Aorta (tissue), 5 donors: Measurements from ENCODE around the gene CLDN15. TPM values are rescaled to one million over a fixed set of nuclear protein-coding genes. Genes with fewer than 3 reads are reported as not detected.

Source experiments
- ATAC-seq: fragments of 200-7000 bp; cut with Tn5 transposase; one replicate; pipeline ENCODE4 v1.9.1; 2022; ENCODE audit warnings: moderate library complexity; ENCODE audit not compliant: low FRiP score
- DNase-seq, 2 donors: peaks; one replicate each; pipeline ENCODE4 v3.0.0-alpha.2; 2020
- H3K27ac ChIP-seq, 2 donors: one replicate each; pipeline ENCODE4 v1.5.1; 2013; ENCODE audit warnings: low read length in 2 of 2, mild to moderate bottlenecking in 2 of 2, moderate library complexity in 2 of 2, control low read depth in 1 of 2, inconsistent platforms in 1 of 2, low read depth in 1 of 2
- H3K27me3 ChIP-seq, 2 donors: one replicate each; pipeline ENCODE4 v1.6.1; 2013; ENCODE audit warnings: control low read depth in 1 of 2, low read length in 1 of 2, mild to moderate bottlenecking in 1 of 2, moderate library complexity in 1 of 2; ENCODE audit not compliant: insufficient read depth in 2 of 2, control insufficient read depth in 1 of 2
- H3K36me3 ChIP-seq, 2 donors: one replicate each; pipeline ENCODE4 v1.6.1; 2013; ENCODE audit warnings: control low read depth in 1 of 2, low read length in 1 of 2, mild to moderate bottlenecking in 1 of 2; ENCODE audit not compliant: insufficient read depth in 2 of 2, control insufficient read depth in 1 of 2
- H3K4me1 ChIP-seq, 2 donors: one replicate each; pipeline ENCODE4 v1.6.1; 2013; ENCODE audit warnings: low read length in 2 of 2, control low read depth in 1 of 2, mild to moderate bottlenecking in 1 of 2, moderate library complexity in 1 of 2; ENCODE audit not compliant: insufficient read depth in 2 of 2, control insufficient read depth in 1 of 2
- H3K4me3 ChIP-seq, 2 donors: one replicate each; pipeline ENCODE4 v1.5.1; 2013; ENCODE audit warnings: low read length in 2 of 2, control low read depth in 1 of 2, mild to moderate bottlenecking in 1 of 2
- H3K9me3 ChIP-seq: one replicate; pipeline ENCODE4 v1.6.1; 2013; ENCODE audit warnings: mild to moderate bottlenecking, low read length; ENCODE audit not compliant: control insufficient read depth
- WGBS, 2 donors: extraction: QIAGEN DNeasy Blood & Tissue Kit; methylation state at CpG; one replicate each; pipeline ENCODE4 v1.1.7; 2013; 5-methylcytosine and 5-hydroxymethylcytosine counted together
- intact Hi-C, 2 donors: fragments of 100-400 bp; cut with DNase I; formaldehyde crosslinking; loops; one replicate each; pipeline versions ENCODE4 v1.14.2 to v1.15.0; 2022
- polyA plus RNA-seq, 2 donors: library from polyadenylated mRNA; stranded (reverse); fragments of 200-250 nt; gene quantifications; one replicate each; pipeline ENCODE4 v1.2.3, GENCODE V29; 2013
- total RNA-seq, 2 donors: library from RNA; stranded (reverse); fragmentation: NEBNext Ultra II Directional; extraction: Animal tissue kit (Norgen Biotek cat#: 25700); gene quantifications; one replicate each; pipeline ENCODE4 v1.2.1, GENCODE V29; 2021
- donor health status: healthy with polysubstance abuse.
- donor health status: Bipolar disorder and iron deficiency.
- donor health status: DM: no; HTN: no; CAD: no.
- donor health status: DM: no; HTN: no; CAD: no.
- donor health status: DM: yes; HTN: yes; CAD: no.

The CLDN15 gene
- total and polyA plus RNA-seq, 4 donors, result 6.5 to 19.7 (median 11.1) TPM

DNA sequence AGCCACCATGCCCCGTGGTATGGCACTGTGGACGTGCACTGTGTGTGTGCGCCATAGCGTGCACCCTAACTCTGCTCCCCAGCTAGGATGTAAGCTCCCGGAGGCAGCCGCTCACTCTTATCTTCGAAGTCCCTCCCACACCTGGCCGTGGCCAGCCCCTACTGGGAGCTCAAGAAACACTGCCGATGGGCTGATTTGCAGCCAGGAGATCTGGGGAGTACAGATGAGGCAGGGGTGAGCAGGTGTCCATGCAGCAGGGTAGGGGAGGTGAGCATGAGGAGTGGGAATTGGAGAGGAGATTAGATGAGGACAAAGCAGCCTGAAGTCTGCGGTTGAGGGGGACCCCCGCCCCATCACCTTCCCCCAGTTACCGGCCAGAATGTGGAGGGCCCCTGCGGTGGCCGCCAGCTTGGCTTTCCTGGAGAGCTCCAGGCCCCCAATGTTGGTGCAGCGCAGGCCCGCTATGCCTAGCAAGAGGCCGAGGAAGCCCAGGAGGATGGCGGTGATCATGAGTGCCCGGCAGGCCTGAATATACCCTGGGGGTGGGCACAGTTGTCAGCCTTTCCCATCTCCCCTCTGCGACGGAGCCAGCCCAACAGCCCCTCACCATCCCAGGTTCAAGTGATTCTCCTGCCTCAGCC lies 3.6 kb downstream of the CLDN15 start:
- Histone ChIP-seq H3K27ac (no peak overlapping the region), H3K4me3 (no peak overlapping the region), H3K27me3 (no peaks in the 10 kb centered on the region), H3K4me1 (no peaks in the 10 kb centered on the region), H3K9me3 (no peaks in the 10 kb centered on the region), H3K36me3 (no peaks in the 10 kb centered on the region)
- WGBS, 2 donors, result 84 to 86% methylated on average over 21 of the region's 21 CpGs
- no peak for DNase-seq
- no peak for ATAC-seq
- intact Hi-C loops, result no loop called here

DNA sequence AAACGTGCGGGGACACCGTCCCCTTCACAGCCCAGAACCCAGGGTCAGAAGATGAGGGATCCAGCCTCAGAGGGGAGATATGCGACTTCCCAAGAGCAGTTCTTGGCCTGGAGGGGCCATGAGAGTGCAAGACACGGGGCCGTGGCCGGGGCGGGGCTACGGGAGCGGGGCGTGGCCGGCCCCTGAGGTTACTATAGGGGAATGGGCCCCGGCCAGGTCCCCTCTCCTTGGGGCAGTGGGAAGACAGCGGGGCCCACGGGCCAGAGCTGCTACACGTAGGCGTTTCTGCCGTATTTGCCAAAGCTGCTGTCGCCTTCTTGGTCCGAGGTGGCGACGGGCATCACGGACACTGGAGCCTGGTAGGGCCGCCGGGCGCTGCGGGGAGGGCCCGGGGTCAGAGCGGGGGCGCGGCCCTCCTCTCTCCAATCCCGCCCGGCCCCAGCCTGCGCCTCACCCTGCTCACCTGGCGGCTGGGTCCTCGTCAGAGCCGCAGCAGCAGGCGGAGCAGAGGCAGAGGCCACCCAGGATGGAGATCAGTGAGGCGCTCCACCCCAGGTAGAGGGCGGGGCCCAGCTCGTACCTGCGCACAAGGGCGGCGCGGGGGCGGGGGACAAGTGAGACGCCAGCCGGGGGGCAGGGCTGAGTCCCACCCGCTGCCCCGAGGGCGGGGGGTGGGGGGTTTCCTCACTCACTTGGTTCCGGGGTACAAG lies 5.3 kb downstream of the CLDN15 start:
- no peak overlapping the region for H3K4me3 ChIP-seq
- no peaks in the 10 kb centered on the region for H3K36me3 ChIP-seq
- H3K27ac ChIP-seq, result no peak overlapping the region
- DNase-seq (no peak), ATAC-seq (peak; percentile 31)
- H3K9me3 ChIP-seq, result no peaks in the 10 kb centered on the region
- no peaks in the 10 kb centered on the region for H3K4me1 ChIP-seq
- no peaks in the 10 kb centered on the region for H3K27me3 ChIP-seq
- 15 to 17% methylated on average over 37 to 52 of the region's 52 CpGs for WGBS, 2 donors
- intact Hi-C loops, result no loop called here

DNA sequence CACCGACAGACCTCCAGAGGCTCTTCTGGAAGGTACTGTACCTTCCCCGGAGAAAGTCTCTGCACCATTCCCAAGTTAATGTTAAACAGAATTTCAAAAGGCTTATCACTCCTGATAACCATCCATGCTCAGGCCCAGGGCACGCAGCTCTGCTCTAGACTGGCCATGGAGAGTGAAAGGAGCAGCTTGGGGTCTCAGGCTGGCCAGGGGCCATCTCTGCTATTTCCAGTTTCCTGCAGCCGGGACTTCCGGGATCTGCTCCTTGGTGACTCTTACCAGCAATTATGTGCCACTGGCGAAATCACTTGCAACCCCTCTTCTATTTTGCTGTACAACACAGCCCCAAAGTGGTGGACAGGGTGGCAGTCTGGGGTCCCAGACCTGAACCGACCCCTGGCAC lies 6.0 kb downstream of the CLDN15 start:
- Histone ChIP-seq H3K27me3 (no peaks in the 10 kb centered on the region), H3K4me1 (no peaks in the 10 kb centered on the region), H3K27ac (no peak overlapping the region), H3K4me3 (no peak overlapping the region), H3K9me3 (no peaks in the 10 kb centered on the region), H3K36me3 (no peaks in the 10 kb centered on the region)
- intact Hi-C loops, result no loop called here
- WGBS, 2 donors, result 74 to 78% methylated on average over 7 of the region's 7 CpGs
- no peak for ATAC-seq
- no peak for DNase-seq

DNA sequence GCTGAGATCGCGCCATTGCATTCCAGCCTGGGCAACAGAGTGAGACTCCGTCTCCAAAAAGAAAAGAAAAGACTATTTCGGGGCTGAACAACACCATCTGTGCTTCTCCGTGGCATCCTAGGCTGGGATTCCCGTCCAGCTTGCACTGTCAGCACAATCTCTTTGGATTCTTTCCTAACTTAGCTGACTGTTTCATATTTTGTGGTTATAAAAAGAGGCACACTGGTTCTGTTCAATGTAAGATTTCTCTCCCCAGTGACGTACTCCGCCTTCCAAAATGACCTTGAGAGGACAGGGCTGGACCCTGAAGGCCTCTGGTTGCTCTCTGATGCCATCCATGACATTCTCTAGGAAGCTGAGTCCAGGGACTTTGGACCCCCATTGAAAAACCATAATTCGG lies 10.9 kb downstream of the CLDN15 start:
- Histone ChIP-seq H3K27me3 (no peaks in the 10 kb centered on the region), H3K27ac (no peak overlapping the region), H3K4me1 (no peaks in the 10 kb centered on the region), H3K9me3 (no peaks in the 10 kb centered on the region), H3K4me3 (no peak overlapping the region), H3K36me3 (peaks cover 0 to 1% of the 10 kb centered on the region in 2 donors)
- intact Hi-C loops, result no loop called here
- DNase-seq (no peak), ATAC-seq (no peak)
- WGBS, 2 donors, result 87 to 89% methylated on average over 9 of the region's 9 CpGs

DNA sequence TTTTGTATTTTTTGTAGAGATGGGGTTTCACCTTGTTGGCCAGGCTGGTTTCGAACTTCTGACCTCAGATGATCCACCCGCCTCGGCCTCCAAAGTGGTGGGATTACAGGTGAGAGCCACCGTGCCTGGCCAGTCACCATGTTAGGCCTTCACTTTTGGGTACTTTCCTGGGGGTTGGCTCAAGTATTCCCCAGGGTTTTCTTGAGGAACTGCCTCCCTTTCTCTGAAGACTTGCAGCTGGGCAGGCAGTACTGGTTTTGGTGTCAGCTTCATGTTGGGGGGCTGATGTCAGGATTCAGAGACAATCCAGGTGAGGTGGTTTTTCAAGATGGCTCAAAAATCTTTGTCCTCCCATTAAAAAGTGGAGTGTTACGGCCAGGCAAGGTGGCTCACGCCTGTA lies 12.0 kb downstream of the CLDN15 start:
- Histone ChIP-seq H3K9me3 (no peaks in the 10 kb centered on the region), H3K4me3 (no peak overlapping the region), H3K4me1 (no peaks in the 10 kb centered on the region), H3K27ac (no peak overlapping the region), H3K27me3 (no peaks in the 10 kb centered on the region), H3K36me3 (peaks cover 0 to 1% of the 10 kb centered on the region in 2 donors)
- intact Hi-C loops, result no loop called here
- ATAC-seq (no peak), DNase-seq (no peak)
- WGBS, 2 donors, result 93 to 96% methylated on average over 6 of the region's 6 CpGs

DNA sequence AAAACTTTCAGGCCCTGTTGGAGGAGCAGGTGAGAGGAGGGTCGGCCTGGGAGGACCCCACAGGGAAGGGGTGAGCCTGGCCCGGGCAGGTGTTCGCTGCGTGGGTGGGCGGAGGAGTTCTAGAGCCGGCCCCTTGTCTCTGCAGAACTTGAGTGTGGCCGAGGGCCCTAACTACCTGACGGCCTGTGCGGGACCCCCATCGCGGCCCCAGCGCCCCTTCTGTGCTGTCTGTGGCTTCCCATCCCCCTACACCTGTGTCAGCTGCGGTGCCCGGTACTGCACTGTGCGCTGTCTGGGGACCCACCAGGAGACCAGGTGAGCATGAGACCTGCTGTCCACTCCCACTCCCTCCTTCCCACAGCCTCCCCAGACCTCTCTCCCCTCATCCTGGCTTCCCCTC lies 14.1 kb downstream of the CLDN15 start:
- no peaks in the 10 kb centered on the region for H3K4me1 ChIP-seq
- peak; percentile 26 for ATAC-seq
- no peak overlapping the region for H3K27ac ChIP-seq
- no peaks in the 10 kb centered on the region for H3K9me3 ChIP-seq
- H3K27me3 ChIP-seq, result no peaks in the 10 kb centered on the region
- WGBS, 2 donors, result 96 to 97% methylated on average over 15 of the region's 15 CpGs
- intact Hi-C loops, result no loop called here
- peaks cover 0 to 1% of the 10 kb centered on the region in 2 donors for H3K36me3 ChIP-seq
- DNase-seq, result no peak
- no peak overlapping the region for H3K4me3 ChIP-seq

DNA sequence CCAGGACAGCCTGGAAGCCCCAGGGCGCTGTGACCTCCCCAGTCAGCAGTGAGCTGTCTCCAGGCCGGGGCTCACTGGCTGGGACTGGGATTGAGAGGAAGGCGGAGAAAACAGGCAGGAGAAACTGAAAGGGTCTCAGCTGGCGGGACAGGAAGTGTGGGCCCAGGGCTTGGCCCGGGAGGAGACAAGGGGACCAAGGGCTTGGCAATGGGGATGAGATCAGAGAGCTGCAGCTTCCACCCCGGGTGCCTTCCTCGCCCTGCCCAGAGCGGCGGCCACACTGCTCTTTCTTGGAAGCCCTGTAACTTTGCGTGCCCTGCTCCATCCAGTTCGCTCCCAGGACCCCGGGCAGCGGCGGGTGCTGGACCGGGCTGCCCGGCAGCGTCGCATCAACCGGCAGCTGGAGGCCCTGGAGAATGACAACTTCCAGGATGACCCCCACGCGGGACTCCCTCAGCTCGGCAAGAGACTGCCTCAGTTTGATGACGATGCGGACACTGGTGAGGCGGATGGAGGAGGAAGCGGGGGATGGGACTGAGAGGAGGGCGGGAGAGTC lies 15.2 kb downstream of the CLDN15 start:
- H3K4me3 ChIP-seq, result no peak overlapping the region
- no peaks in the 10 kb centered on the region for H3K4me1 ChIP-seq
- ATAC-seq, result no peak
- no peak for DNase-seq
- H3K36me3 ChIP-seq, result peaks cover 0 to 1% of the 10 kb centered on the region in 2 donors
- 91 to 92% methylated on average over 26 to 27 of the region's 27 CpGs for WGBS, 2 donors
- H3K27me3 ChIP-seq, result no peaks in the 10 kb centered on the region
- intact Hi-C loops, result no loop called here
- no peaks in the 10 kb centered on the region for H3K9me3 ChIP-seq
- H3K27ac ChIP-seq, result no peak overlapping the region

DNA sequence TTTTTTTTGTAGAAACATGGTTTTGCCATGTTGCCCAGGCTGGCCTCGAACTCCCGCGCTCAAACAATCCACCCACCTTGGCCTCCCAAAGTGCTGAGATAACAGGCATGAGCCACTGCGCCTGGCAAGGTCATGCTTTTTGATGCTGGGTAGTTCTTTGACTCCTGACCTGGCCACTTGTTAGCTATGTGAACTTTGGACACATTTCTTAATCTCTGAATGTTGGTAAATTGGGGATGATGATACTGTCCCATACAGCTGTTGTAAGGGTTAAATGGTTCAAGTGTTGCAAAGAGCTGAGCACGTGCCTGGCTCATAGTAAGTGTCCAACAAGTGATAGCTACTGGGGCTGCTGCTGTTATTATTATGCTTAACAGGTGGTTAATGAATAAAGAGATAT lies 17.3 kb downstream of the CLDN15 start:
- WGBS, 2 donors, result 77 to 84% methylated on average over 5 of the region's 5 CpGs
- H3K4me3 ChIP-seq, result no peak overlapping the region
- H3K4me1 ChIP-seq, result no peaks in the 10 kb centered on the region
- no peak for DNase-seq
- no peak overlapping the region for H3K27ac ChIP-seq
- no peaks in the 10 kb centered on the region for H3K27me3 ChIP-seq
- H3K9me3 ChIP-seq, result no peaks in the 10 kb centered on the region
- intact Hi-C loops, result no loop called here
- H3K36me3 ChIP-seq, result no peaks in the 10 kb centered on the region
- no peak for ATAC-seq
